ENCODE measurements around the gene TCP1. TPM values are rescaled to one million over a fixed set of nuclear protein-coding genes. Genes with fewer than 3 reads are reported as not detected.

Gene TCP1
- total RNA-seq, 1 experiment from 2014 or later: 412 TPM

DNA sequence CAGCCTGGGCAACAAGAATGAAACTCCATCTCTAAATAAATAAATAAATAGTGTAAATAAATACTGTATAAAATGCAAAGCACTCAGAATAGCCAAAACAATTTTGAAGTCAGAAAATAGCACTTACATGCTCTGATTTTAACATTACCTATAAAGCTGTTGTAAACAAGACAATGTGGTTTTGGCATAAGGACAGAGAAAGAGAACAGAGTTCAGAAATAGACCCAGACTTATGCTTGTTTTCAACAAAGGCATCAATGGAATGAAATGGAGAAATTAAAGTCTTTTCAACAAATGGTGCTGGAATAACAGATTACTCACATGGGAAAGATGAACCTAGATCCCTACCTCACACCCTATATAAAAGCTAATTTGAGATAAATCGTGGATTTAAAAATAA, 17.2 kb downstream of the TCP1 start:
- TF ChIP-seq, protein P1, sequence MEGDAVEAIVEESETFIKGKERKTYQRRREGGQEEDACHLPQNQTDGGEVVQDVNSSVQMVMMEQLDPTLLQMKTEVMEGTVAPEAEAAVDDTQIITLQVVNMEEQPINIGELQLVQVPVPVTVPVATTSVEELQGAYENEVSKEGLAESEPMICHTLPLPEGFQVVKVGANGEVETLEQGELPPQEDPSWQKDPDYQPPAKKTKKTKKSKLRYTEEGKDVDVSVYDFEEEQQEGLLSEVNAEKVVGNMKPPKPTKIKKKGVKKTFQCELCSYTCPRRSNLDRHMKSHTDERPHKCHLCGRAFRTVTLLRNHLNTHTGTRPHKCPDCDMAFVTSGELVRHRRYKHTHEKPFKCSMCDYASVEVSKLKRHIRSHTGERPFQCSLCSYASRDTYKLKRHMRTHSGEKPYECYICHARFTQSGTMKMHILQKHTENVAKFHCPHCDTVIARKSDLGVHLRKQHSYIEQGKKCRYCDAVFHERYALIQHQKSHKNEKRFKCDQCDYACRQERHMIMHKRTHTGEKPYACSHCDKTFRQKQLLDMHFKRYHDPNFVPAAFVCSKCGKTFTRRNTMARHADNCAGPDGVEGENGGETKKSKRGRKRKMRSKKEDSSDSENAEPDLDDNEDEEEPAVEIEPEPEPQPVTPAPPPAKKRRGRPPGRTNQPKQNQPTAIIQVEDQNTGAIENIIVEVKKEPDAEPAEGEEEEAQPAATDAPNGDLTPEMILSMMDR (conservative IDR thresholded peaks at IDR 0.05): no peak
- H3K36me3 Mint-ChIP-seq (ENCODE audit: insufficient read depth in 1 of 3, low read depth in 3 of 3): peaks cover 62 to 95% (median 95%) of the 10 kb centered on the region in 3 experiments

More for the DNA sequence above, 17.2 kb downstream of the TCP1 start:
- Histone ChIP-seq H4K20me1 (ENCODE audit: control insufficient read depth, insufficient read depth, insufficient read length) (no peaks in the 10 kb centered on the region), H3K4me1 (ENCODE audit: insufficient read depth, low read length) (no peaks in the 10 kb centered on the region), H2BK15ac (ENCODE audit: low read depth, low read length) (no peak overlapping the region), H3K56ac (ENCODE audit: insufficient read length, low read depth, low read length) (no peak overlapping the region), H3K9ac (ENCODE audit: extremely low read depth, insufficient read length, low read length) (no peak overlapping the region), H3K4me2 (ENCODE audit: insufficient read depth, insufficient read length, low read length) (no peak overlapping the region), H3K14ac (ENCODE audit: insufficient read depth, low read length) (no peak overlapping the region), H3K9me3 (ENCODE audit: control insufficient read depth, low read depth, low read length) (no peaks in the 10 kb centered on the region), H3T11ph (ENCODE audit: low read length) (no peak overlapping the region), H2BK120ac (ENCODE audit: low read depth, low read length, poor library complexity, severe bottlenecking) (no peak overlapping the region), H4K5ac (ENCODE audit: insufficient read length, low read depth, low read length) (no peak overlapping the region), H2AK5ac (ENCODE audit: insufficient read length, low read length) (no peak overlapping the region), H3K23me2 (ENCODE audit: insufficient read length, low read depth, low read length, poor library complexity, severe bottlenecking) (no peaks in the 10 kb centered on the region), H2AFZ (ENCODE audit: low read length) (no peak overlapping the region), H3K79me2 (ENCODE audit: insufficient read depth, low read length) (no peaks in the 10 kb centered on the region), H3K23ac (ENCODE audit: insufficient read length, low read depth, low read length) (no peak overlapping the region), H3K79me1 (ENCODE audit: insufficient read depth, low read depth, low read length, poor library complexity, severe bottlenecking) (no peaks in the 10 kb centered on the region), H3K27ac (ENCODE audit: insufficient read length, low read depth, low read length) (no peak overlapping the region), H4K8ac (replicated peaks; ENCODE audit: insufficient read length, low read depth, low read length) (no peak overlapping the region), H2BK20ac (ENCODE audit: low read depth, low read length, poor library complexity, severe bottlenecking) (no peak overlapping the region), H4K91ac (ENCODE audit: insufficient read length, low read depth, low read length) (no peak overlapping the region), H3K27me3 (ENCODE audit: insufficient read depth, low read length) (no peaks in the 10 kb centered on the region), H3K18ac (ENCODE audit: insufficient read length, low read depth, low read length) (no peak overlapping the region), H2BK12ac (ENCODE audit: insufficient read length, low read depth, low read length) (no peak overlapping the region), H3K4ac (ENCODE audit: low read depth, low read length) (no peak overlapping the region), H2BK5ac (ENCODE audit: insufficient read length, low read length) (no peak overlapping the region)
- Mint-ChIP-seq H3K27ac (no peak overlapping the region), H3K4me1 (no peaks in the 10 kb centered on the region), H3K4me3 (no peak overlapping the region), H3K9me3 (peaks cover 0 to 4% of the 10 kb centered on the region in 2 experiments; a peak in 1 of 5 replicates), H3K27me3 (ENCODE audit: low read depth) (no peaks in the 10 kb centered on the region)
- no peak for DNase-seq
- WGBS (ENCODE audit: extremely low coverage, insufficient read length, low lambda C conversion rate): no CpG with 5 or more reads among the region's 1 CpG

Measured in H9 (cell line).